NCI-H1930 (cell line): ENCODE data around the gene C1orf52.

Source experiments
- DNase-seq, 2 experiments: peaks; one replicate each; lab custom pipeline; 2025; lab: John Stamatoyannopoulos, UW

Gene C1orf52

GRCh38 chr1:85229574-85230097 is 29.8 kb downstream of the C1orf52 start:
- no peak for DNase-seq

DNA sequence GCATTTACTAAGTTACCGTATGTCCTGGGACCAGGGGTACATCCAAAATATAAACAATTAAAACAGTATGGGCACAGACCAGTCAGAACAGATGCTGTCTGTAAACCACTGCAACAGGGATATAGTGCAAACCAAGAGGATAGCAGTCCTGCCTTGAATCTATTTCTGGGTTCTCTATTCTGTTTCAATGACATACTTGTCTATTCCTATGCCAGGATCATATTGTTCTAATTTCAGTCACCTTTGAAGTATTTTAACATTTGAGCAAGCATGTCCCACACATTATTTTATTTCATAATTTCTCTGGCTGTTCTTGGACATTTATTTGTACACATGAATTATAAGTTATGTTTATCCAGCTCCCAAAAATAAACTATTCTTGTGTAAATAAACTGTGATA is 30.5 kb downstream of the C1orf52 start:
- DNase-seq = no peak

- DNase-seq = no peak
Observed at GRCh38 chr1:85225624-85226380, 33.7 kb downstream of the C1orf52 start.

- DNase-seq = no peak
Observed at GRCh38 chr1:85224734-85225623, 34.5 kb downstream of the C1orf52 start.

- DNase-seq = no peak
Observed at GRCh38 chr1:85224295-85224694, 35.2 kb downstream of the C1orf52 start.

DNA sequence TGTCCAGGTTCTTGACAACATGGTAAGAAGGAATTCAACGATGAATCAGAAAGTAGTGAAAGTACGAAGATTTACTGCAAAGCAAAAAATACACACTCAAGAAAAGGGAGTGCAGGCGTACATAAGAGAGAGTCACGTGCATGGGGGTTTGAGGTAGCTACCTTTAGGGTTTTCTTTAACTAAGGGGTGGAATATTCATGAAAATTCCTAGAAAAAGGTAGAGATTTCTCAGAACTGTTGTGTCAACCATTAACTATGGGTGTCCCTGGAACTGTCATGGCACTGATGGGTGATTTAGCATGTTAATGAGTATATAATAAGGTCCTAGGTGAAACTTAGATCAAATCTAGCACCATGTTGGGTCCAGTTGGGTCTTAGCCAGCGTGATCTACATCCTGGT is 36.1 kb downstream of the C1orf52 start:
- DNase-seq = no peak

- no peak for DNase-seq
Observed at GRCh38 chr1:85220756-85221201, 38.7 kb downstream of the C1orf52 start.

GRCh38 chr1:85219853-85220610 is 39.4 kb downstream of the C1orf52 start:
- DNase-seq = no peak

DNA sequence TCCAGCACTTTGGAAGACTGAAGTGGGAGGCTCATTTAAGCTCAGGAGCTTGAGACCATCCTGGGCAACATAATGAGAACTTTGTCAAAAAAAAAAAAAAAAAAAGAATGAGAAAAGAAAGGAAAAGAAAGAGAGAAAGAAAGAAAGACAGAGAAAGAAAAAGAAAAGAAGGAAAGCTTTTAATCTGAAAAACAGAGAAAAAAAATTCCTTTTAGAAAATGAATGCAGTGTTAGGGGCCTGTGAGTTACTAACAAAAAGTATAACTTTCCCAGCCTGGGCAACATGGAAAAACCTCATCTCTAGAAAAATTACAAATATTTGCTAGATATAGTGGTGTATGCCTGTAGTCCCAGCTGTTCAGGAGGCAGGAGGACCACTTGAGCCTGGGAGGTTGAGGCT is 42.8 kb downstream of the C1orf52 start:
- DNase-seq = no peak

GRCh38 chr1:85214654-85215053 is 44.8 kb downstream of the C1orf52 start:
- DNase-seq = no peak

DNA sequence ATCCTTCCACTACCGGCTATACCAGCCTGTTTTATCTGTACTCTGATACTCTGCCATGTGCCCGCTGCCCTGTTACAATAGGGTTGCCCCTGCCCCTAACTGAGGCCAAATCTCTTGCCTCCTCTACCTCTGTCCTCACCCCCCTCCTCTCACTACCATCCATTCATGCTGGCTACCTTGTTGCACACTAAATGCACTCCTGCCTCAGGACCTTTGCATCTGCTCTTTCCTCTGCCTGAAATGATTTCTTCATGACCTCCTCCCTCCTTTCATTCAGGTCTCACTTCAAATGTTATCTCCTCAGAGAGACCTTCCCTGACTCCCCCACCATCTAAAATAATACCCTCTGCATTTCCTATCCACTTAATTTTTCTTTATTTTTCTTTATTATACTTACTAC is 51.0 kb downstream of the C1orf52 start:
- no peak for DNase-seq

DNA sequence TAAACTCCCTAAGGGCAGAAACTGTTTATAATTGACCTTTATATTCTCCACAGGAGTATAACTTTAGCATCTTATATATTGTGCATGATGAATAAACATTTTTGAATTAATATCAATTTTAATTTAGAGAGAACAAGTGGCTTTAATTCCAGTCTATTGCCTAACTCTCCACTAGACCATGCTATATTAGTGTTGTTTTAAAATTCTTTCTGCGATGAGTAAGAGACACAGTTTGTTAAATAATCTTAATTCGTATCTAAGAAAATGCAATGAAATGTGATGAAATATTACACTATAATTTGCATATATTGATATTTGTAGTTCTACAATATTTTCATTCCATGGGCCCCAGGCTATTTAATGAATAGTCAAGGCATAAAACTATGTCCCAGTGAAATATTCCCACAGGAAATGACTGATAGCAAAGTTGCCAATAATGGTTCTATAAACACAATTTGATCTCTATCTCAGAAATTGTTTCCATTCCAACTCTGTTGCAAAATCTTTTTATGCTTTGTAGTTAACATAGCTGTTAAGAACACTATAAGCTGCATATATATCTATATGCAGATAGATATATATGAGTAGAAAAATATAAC is 55.8 kb downstream of the C1orf52 start:
- DNase-seq = no peak

GRCh38 chr1:85202864-85203255 is 56.6 kb downstream of the C1orf52 start:
- DNase-seq = no peak

GRCh38 chr1:85202092-85202863 is 57.2 kb downstream of the C1orf52 start:
- DNase-seq = no peak

- DNase-seq = peak; percentile 15 to 48
Observed at GRCh38 chr1:85201340-85202091, 57.9 kb downstream of the C1orf52 start.

DNA sequence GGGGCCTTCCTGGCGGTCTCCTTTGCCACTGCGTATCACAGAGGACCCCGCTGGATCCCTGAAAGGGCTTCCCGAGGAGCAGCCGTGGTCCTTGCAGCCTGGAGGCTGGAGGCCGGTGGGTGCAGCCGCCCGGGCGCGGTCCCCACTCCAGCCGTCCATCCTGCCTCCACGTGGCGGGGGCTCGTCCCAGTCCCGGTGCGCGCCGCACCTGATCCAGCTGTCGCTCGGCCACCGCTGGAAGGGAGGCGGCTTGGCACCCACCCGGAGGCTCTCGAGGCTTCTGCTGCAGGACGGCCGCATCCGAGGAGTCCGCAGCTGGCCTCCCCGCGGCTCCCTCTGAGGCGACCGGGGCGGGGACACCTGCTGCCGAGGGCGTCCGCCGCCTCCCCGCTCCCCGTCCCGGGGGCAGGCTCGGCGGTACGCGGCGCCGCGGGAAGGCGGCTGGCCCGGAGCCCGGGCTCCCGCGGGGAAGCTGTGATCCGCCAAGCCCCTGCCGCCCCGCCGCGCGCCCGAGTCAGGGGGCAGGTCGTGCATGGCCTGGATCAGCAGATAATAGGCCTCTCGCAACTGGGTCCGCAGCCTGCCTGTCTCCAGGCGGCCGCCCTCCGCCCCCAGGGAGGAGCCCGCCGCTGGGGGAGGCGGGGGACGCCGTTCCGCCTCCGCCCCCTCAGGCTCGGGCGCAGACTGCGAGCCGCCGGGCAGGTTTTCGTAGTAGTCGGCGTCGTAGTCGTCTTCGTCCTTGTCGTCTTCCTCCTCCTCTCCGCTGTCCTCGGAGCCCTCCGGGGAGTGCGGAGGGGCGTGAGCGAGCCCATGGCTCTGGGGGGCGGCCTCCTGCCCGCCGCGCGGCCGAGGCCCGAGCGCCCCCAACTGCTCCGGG is 58.8 kb downstream of the C1orf52 start, which contains the start of gene SYDE2:
SYDE2 (minus strand) TSS at position 554 of the 877 bp plus-strand sequence; CDS start at position 534, 20 bp downstream.
- peak; percentile 47 to 65 for DNase-seq
